Cerebellar cortex (tissue), 1 donor: ENCODE results near the gene RAB30.
A peak's percentile ranks its signal among the peaks of the same experiment; 100 is the strongest.
"Not testable (repeated sequence)": the region's sequence is repeated elsewhere in the genome, so short reads cannot be mapped to it uniquely, and the experiment has no call there.

ENCODE experiments used
- DNase-seq: peaks from one replicate; pipeline ENCODE4 v3.0.0-alpha.2; 2015; ENCODE audit warnings: low spot score

RAB30 gene

GRCh38 chr11:83009999-83010398 lies 61.7 kb downstream of the RAB30 start:
- no peak for DNase-seq

- not testable (repeated sequence) for DNase-seq
Observed at GRCh38 chr11:83009136-83009535, 62.6 kb downstream of the RAB30 start.

- DNase-seq, result no peak
Observed at GRCh38 chr11:83008581-83008923, 63.1 kb downstream of the RAB30 start.

- no peak for DNase-seq
Observed at GRCh38 chr11:83007909-83008580, 63.7 kb downstream of the RAB30 start.

GRCh38 chr11:83007477-83007876 lies 64.2 kb downstream of the RAB30 start:
- no peak for DNase-seq

- no peak for DNase-seq
Observed at GRCh38 chr11:83006877-83007330, 64.8 kb downstream of the RAB30 start.

GRCh38 chr11:83004746-83005556 lies 66.7 kb downstream of the RAB30 start:
- DNase-seq, result no peak

- no peak for DNase-seq
Observed at GRCh38 chr11:83002522-83002921, 69.2 kb downstream of the RAB30 start.

GRCh38 chr11:83002053-83002452 lies 69.6 kb downstream of the RAB30 start:
- no peak for DNase-seq

GRCh38 chr11:83000381-83000780 lies 71.3 kb downstream of the RAB30 start:
- no peak for DNase-seq

- no peak for DNase-seq
Observed at GRCh38 chr11:82999232-82999631, 72.5 kb downstream of the RAB30 start.

- DNase-seq, result no peak
Observed at GRCh38 chr11:82998697-82999096, 73.0 kb downstream of the RAB30 start.

GRCh38 chr11:82996966-82997606 lies 74.6 kb downstream of the RAB30 start:
- DNase-seq, result no peak

- no peak for DNase-seq
Observed at GRCh38 chr11:82995754-82996398, 75.8 kb downstream of the RAB30 start.

GRCh38 chr11:82995235-82995634 lies 76.5 kb downstream of the RAB30 start:
- DNase-seq, result no peak

- DNase-seq, result peak; percentile 19
Observed at GRCh38 chr11:82994604-82995230, 77.0 kb downstream of the RAB30 start.

GRCh38 chr11:82992223-82992622 lies 79.5 kb downstream of the RAB30 start:
- DNase-seq, result peak; percentile 61

GRCh38 chr11:82989628-82990404 lies 81.9 kb downstream of the RAB30 start:
- no peak for DNase-seq

- no peak for DNase-seq
Observed at GRCh38 chr11:82988936-82989627, 82.6 kb downstream of the RAB30 start.

GRCh38 chr11:82987997-82988396 lies 83.7 kb downstream of the RAB30 start:
- DNase-seq, result no peak

GRCh38 chr11:82986446-82986845 lies 85.3 kb downstream of the RAB30 start:
- DNase-seq, result no peak
